GM18873 (cell line): ENCODE measurements around the gene NAA10.
A peak's percentile ranks its signal among the peaks of the same experiment; 100 is the strongest.

Experiments used
- ATAC-seq: cut with Tn5 transposase; IDR thresholded peaks from one replicate; pipeline ENCODE4 v1.9.1; 2021; ENCODE audit warnings: mild to moderate bottlenecking, moderate library complexity, moderate number of reproducible peaks; ENCODE audit not compliant: unreplicated experiment, low FRiP score

NAA10 gene

DNA sequence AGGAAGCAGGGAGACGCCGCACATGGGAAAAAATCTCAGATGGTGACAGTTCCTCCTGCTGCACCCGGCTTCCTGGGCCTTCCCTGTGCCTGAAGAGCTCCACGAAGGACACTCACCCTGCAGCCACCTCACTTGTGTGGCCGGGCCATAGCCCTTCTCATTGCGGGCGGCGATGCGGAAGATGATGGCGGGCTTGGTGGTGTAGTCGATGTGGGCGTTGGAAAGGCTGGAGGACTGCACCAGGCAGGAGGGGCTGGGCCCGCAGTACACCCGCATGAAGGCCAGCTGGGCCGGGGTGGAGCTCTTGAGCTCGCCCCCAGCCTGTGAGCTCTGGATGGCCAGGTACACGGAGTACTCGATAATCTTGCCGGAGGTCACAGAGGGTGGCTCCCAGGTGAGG lies 15.3 kb upstream of the NAA10 start:
- ATAC-seq: no peak

GRCh38 chrX:153948847-153949805 lies 14.3 kb upstream of the NAA10 start:
- no peak for ATAC-seq

GRCh38 chrX:153948002-153948466 lies 13.2 kb upstream of the NAA10 start:
- ATAC-seq: no peak

DNA sequence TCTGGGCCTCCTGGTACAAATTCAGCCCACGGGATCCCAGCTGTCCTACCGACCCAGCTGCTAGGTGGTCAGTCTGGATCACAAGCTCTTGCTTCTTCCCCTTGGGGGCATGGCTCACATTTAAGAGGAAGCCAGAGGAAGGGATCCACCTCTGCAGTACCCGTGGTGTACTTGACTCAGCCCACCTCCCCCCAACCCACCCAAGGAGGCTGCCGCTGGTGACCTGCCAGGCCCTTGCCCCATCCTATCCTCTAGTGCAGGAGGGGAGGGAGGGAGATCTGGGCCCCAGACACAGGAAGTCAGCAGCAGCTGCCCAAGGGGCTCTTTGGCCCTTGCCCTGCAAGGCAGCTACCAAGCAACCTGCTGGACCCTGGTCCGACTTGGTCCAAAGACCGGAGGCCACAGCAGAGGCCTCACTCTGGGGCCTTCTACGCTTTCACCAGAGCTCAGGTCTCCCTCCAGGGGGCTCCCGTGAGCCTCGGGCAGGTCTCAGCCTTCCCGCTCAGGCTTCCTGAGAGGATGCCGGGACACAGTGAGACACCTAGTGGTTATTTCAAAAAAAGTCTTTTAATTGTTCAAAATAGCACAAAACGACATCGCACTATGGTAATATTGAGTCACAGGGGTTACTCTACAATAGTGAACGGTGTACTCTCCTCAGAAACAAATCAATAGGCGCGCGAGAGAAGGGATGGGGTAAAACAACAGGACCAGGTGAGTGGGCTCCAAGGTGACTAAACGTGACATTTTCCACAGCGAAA lies 12.4 kb upstream of the NAA10 start:
- ATAC-seq: peak; percentile 69

DNA sequence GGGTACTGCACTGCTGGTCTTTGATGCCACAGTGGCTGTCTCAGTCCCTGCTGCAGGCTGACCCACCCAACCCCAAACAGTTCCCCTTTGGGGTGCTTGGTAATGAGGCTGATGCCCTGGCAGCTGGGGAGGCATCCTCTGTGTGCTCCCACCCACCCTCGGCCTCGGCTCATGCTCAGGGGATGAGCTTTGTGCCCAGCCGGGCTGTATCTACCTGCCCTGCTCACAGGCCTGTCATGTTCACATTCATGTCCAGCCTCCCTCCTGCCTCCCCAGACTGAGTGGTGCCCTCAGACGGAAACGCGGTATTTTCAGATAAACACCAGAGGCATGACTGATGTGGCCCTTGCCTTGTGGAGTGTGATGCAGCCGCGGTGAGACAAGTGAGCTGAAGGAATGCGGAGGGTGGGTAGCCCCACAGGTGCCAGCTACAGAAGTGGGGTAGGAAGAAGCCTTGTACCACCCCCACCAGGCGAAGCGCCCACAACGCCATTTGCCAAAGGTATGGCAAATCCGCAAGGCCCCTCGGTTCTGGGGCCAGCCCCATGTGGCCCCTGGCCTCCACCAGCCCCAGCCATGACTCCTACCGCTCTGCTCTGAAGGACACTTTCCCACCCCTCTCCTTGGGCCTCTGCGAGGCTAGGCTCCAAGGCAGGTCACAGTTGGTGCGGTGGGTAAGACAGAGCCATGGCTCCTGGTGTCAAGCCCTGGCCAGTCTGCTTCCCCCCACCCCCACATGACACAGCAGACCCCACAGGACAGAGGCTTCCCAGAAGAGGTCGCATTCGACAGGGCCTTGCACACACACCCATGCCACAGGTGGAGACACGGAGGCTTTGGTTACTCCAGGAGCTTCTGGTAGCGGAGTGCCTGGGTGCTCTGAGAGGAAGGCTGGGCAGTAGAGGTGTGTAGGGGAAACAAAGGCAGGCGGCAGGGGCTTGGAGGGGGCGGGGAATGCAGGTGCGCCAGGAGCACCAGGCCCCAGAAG lies 11.4 kb upstream of the NAA10 start:
- no peak for ATAC-seq

- ATAC-seq: no peak
Observed at GRCh38 chrX:153944800-153945150, 9.9 kb upstream of the NAA10 start.

GRCh38 chrX:153944140-153944799 lies 9.4 kb upstream of the NAA10 start, which contains the start of gene RENBP:
Gene RENBP (minus strand): TSS chrX:153944643. CDS start chrX:153944610, 33 bp downstream.
- no peak for ATAC-seq

DNA sequence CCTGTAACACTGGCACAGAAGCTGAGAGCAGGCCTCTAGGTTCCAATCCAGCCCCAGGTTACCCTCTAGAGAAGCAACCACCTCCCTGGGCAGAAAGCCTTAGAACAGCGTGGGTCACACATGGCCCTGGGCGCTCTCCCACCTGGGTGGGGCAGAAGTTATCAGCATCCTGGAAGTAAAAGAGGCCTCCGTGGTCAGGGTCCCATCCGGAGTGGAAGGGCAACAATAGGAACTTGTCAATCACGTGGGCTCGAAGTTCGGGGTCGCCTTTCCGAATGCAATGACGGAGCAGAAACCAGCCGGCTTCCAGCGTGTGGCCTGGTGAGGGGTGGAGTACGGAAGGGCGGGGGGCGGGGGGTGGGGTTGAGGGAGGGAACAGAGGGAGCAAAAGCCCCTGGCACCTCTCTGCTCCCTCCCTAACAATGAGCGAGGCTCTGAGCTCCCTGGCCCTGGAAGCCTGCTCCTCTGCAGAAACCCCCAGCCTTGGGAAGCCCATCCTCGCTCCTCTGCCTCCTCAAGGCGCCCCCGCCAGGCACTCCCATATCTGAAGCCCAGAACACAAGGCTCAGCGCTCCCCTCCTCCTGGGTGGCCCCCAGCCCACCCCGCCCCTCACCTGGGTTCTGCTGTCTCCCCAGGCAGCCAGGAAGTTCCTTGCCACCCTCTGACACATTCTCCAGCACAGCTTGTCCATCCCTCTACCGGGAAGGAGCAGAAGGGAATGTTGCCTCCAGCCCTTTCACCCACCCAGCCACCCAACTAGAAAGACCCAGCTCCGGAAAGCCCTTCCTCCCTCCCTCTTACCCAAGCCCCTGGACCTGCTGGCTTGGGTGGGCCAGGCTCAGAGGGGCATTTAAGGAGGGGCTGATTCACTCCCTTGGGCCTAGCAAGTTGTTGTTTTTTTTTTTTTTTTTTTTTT lies 6.8 kb upstream of the NAA10 start:
- ATAC-seq: no peak

GRCh38 chrX:153939573-153939972 lies 4.7 kb upstream of the NAA10 start:
- ATAC-seq: no peak

DNA sequence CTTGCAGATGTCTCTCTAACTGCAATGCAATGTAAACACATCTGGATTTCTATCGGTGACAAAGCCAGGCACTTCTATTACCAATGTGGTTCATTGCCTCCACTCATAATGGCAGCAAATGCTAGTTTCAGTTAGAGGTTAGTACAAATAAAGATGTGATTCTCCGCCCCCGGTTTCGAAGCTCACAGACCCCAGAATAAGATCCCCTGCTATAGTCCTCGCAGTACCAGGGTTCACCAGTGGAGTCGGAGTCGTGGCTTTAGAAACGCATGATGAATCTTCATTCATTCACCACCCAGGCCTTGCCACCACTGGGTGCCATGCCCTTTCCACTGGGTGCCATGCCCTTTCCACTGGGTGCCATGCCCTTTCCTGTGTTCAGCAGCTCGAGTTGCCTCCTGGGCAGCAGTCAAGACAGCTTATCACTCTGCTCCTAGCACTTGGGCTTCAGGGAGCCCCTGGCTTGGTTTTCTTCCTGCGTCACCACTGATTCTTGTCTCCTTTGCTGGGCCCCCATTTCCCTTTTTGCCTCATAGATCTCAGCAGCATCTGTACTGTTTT lies 3.5 kb upstream of the NAA10 start:
- ATAC-seq: no peak

GRCh38 chrX:153937056-153937455 lies 2.2 kb upstream of the NAA10 start:
- ATAC-seq: no peak

DNA sequence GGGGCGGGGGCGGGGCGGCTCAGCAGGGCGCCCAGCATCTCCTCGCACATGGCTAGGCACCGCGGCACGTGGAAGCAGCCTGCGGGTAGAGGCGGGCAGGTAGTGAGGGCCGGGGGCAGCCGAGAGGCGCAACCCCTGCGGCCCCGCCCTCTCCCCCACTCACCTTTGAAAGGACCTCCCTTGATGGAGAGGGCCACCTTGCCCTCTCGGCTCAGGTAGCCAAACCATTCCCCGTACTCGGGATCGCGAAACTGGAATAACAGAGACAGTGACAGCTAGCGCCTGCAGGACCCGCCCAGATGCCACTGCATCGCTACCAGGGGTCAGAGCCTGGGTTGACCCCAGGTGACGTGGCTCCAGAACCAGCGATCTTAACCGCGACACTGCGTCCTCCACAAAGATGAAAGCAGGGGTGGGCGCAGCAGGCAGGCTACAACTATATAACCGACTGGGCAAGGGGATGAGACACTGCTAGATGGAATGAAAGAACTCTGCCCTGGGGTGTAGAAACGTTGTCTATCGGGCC lies 552 bp upstream of the NAA10 start:
- peak; percentile 5 for ATAC-seq

DNA sequence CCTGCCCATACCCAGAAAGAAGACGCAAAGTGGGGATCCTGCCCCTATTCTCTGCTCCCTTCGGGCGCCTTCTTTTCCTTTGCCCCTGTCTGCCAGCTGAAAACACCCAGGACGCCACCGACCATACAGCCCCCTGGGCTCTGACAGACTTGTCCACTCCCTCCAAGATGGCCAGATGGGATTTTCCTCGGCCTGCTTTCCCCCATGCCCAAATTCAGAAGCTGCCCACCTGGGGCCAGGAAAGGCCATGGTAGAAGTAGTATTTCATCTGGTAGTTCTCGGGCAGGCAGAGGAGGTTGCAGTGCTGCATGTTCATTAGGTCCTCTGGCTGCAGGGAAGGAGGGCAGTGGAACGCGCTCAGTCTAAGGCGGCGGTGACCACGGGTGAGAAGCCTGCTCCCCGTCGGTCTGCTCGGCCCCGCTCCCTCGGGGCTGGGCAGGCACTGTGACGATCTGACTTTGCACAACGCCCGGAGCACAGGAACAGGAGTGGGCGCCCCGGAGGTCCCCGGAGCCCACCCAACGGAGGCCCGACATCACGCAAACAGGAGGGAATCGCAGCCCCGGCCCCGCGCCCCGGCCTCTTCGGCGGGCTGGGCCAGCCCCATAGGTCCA lies 582 bp downstream of the NAA10 start:
- peak; percentile 23 for ATAC-seq

- ATAC-seq: no peak
Observed at GRCh38 chrX:153933748-153934147, 1.1 kb downstream of the NAA10 start.

DNA sequence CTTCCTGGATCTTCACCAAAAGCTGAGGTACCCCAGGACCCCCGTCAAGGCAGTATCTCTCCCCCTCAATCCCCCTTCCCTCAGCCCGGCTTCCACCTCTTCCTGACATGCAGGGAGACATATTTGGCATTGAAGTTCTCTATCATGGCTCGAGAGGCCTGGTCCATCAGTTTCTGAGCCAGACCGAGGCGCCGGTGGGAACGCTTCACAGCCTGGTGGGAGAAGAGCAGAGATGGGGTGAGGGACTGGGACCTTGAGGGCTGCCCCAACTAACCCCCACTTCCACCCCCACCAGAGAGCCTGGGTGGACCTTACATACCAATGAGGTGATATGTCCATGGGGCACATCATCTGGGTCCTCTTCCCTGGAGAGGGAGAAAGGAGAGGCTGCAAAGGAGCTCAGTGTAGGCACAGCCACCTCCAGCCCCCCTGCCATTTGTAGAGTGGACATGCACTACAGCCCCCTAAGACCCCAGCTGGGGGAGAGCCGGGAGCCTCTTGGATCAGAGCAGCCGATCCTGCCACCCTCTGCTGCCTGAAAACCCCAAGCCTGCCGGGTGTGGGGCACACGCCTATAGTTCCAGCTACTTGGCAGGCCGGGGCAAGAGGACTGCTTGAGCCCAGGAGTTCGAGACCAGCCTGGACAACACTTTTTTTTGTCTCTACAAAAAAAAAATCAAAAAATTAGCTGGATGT lies 2.5 kb downstream of the NAA10 start:
- ATAC-seq: no peak

GRCh38 chrX:153931748-153932147 lies 3.1 kb downstream of the NAA10 start:
- no peak for ATAC-seq

DNA sequence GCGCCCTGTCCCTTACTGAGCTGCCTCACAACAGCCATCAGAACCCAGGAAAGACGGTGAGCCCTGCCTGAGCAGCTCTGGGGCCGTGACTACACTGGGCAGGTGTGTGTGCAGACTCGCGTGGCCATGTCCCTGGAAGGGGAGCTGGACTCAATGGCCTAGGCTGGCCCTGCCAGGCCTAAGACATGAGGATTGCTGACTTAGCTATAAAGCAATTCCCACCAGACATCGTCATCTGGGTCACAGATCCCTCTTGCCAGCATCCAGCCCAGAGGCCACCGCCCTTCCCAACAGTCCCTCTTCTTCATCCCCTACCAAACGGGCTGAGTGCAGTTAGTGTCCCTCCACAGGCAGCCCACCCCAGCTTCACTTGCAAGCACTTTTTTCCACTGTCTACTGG lies 3.7 kb downstream of the NAA10 start:
- ATAC-seq: no peak
